IPS-11a (cell line): ENCODE measurements around the gene MSH3.
A peak's percentile ranks its signal among the peaks of the same experiment; 100 is the strongest.
"Not testable (repeated sequence)": the region's sequence is repeated elsewhere in the genome, so short reads cannot be mapped to it uniquely, and the experiment has no call there.

ENCODE experiments used
- H3K4me3 ChIP-seq: one replicate; pipeline ENCODE4 v1.5.1; 2013; ENCODE audit warnings: low read depth, low read length, control low read depth

MSH3 gene

DNA sequence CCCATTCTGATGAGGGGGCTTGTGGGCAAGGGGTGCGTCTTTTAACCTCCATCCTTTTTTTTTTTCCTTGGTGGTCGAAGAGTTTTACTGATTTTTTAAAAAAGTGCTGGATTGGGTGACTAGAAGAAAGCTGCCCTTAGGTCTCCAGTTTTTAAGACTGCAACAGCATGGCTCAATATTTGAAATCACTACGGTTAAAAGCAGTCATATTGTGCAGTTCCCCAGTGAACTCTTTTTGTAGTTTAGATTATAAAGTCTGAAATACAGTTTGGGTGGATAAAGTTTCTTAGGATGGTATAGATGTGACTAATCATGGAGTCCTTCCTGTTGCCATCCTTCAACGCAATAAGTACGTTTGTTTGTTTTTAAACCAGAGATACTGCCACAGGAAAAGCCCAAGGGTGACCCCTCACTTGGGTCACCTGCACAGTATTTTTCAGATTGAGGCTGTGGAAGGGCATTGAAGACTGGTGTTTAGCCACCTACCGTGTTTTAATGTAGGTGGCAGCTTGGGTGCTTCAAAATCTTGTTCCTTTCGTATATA is 851 bp downstream of the MSH3 start:
- peak overlapping the region; percentile 87 for H3K4me3 ChIP-seq

DNA sequence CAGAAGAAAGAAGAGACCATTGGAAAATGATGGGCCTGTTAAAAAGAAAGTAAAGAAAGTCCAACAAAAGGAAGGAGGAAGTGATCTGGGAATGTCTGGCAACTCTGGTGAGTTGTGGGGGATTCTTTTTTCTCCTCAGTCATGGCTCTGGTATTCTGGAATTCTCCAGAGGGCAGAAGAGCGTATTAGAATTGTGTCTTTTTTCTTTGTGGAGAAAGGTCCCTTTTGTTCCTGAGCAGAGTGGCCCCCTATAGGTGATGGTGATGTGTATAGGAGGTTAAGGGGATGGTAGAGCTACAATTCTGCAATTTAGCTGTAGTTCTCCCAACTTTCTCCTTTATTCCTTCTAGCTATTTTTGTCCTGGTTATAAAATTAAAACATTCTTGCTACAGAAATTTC is 2.0 kb downstream of the MSH3 start:
- H3K4me3 ChIP-seq: no peak overlapping the region

DNA sequence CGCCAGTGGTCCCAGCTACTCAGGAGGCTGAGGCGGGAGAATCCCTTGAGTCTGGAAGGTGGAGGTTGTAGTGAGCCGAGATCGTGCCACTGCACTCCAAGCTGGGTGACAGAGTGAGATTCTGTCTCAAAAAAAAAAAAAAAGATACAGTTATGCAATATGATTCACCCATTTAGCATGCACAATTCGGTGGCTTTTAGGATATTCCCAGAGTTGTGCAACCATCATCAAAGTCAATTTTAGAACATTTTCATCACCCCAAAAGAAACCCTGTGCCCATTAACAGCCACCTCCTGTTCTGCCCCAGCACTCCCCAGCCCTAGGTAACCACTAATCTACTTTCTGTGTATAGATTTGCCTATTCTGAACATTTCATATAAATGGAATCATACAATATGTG is 4.7 kb downstream of the MSH3 start:
- no peak overlapping the region for H3K4me3 ChIP-seq

DNA sequence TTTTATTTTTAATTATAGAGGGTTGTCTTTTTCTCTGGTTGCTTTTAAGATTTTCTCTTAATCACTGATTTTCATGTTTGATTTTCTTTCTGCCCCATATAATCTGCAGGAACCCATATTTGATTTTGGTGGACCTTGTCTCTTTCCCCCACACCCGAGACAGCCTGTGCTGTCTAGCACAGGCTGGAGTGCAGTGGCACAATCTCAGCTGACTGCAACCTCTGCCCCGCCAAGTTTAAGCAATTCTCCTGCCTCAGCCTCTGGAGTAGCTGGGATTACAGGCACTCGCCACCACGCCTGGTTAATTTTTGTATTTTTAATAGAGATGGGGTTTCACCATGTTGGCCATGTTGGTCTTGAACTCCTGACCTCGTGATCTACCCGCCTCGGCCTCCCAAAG is 6.2 kb downstream of the MSH3 start:
- H3K4me3 ChIP-seq: not testable (repeated sequence)

DNA sequence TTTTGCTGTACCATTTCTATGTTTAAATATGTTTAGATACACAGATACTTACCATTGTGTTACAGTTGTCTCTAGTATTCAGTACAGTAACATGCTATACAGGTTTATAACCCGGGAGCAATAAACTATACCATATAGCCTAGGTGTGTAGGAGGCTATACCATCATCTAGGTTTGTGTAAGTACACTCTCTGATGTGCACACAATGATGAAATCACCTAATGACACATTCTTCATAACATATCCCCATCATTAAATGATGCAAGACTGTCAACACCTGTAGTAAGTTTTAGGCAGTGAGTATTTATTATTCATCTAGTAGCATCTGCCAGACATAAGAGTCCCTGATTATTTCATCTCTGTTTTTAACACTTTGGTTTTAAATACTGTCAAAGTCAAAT is 7.7 kb downstream of the MSH3 start:
- no peak overlapping the region for H3K4me3 ChIP-seq

DNA sequence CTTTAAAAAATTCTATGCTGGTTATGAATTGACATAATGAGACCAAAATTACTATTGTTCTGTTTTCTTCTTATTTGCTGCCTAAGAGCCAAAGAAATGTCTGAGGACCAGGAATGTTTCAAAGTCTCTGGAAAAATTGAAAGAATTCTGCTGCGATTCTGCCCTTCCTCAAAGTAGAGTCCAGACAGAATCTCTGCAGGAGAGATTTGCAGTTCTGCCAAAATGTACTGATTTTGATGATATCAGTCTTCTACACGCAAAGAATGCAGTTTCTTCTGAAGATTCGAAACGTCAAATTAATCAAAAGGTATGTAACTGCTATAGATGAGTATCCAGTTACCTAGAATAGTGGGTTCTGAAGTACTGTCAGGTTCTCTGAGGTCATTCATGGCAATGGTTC is 10.6 kb downstream of the MSH3 start:
- H3K4me3 ChIP-seq: no peak overlapping the region

DNA sequence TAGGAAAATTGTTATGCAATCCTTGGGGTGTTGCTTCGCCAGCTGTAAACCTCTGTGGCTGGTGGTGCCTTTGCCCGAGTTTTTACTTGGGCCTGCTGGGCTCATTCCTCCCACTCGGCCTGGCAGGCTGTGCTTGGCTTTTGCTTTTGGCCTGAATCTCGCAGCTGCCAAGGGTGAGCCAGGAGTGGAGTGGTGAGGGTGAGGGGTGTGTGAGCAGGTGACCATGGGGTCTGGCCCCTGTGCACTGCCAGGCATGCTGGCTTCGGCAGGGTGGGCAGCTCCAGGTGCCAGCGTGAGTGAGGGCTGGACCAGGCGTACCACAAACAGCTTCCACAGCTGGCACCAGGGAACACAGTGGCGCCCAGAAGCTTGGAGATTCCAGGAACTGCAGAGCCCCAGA is 12.9 kb downstream of the MSH3 start:
- H3K4me3 ChIP-seq: no peak overlapping the region

DNA sequence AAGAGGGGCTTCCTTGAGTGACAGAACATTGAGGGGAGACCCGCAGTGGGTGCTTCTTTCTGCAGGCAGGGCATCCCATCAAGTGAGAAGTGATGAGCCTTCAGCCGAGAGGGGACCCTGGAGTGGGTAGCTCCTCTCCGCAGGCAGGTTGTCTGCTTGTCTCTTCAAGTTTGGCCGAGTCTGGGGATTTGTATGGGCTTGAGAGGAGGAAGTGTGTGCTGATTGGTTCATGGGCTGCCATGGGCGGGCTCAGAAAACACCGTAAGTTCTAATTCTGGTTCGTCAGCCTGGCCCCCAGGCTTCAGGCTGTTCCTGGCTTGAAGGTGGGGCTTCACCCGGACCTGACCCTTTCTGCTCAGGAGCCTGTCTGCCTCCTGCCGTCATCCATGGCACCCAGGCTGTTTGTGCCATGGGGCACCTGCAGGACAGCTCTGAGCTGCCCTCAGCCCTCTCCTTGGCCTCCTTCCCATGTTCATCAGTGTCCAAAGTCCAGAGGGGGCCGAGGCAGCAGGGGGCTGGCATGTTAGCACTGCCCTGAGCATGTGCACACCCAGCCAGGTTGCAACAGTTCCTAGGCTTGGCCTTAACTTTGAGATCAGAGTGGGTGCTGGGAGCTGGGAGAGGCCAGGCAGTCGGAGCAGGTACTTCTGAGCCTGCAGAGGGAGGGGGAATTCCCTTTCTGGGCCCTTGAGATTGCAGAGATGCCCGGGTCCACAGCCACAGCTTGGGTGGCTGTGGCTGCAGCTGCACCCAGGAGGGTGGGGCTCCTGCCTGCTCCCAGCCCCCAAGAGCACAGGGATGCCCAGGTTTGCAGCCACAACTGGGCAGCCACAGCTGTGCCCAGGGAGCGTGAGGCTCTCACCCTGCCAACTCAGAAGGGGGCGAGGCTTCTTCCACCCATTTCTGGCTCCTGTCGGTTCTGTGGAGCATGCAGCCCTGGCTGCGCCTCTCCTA is 13.8 kb downstream of the MSH3 start:
- H3K4me3 ChIP-seq: no peak overlapping the region

DNA sequence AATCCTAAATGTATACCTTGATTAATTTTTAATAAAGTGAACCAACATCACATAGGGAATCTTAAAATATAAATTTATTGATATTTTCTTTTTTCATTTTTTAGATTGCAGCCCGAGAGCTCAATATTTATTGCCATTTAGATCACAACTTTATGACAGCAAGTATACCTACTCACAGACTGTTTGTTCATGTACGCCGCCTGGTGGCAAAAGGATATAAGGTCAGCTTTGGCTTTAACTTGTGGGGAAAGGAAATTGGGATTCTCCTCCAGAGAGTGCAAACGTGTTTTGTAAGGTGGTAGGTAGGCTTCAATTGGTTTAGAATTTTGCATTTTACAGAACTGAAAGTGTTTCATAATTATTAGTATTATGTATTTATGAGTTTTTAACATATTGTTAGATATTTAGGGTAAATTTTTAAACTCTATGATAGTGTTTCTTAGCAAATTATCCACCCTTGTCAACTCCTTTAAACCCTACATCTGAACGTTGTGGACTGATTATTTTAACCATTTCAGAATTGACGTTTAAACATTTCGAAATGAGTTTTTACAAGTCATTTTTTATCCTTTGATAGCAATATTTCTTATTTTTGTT is 17.8 kb downstream of the MSH3 start:
- no peak overlapping the region for H3K4me3 ChIP-seq

DNA sequence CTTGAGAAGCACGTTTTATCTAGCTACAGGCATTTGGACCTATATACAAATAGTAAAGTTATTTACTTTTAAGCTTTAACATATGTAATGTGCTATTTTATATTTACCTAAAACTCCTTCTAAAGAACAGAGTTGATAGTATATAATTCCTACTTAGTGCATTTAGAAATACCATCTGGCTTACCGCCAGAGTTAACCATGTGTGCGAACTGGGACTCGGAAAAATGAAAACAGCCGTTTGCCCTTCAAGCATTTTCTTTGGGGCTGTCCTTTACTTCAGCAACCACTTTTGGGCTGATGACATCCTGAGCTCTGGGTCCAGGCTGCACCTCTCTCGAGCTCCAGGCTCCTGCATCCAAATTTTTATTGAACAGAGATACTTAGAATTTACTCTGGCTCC is 22.3 kb downstream of the MSH3 start:
- H3K4me3 ChIP-seq: no peak overlapping the region

DNA sequence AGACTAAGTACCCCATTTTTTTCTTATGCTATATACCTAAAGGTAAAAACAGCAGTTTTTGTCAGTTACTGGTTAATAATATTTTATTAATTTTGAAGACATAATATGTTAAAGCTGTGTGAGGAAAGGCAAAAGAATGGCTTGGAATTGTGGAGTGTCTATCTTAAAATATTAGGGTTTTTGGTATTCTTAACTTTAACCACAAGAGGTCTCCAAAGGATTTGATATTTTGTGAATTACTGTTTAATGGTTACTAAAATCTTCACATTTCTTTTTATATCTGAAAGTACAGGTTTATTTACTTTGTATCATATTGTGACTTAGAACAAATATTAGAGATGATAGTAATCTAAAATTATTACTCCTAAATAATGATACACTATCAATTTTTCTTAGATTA is 32.3 kb downstream of the MSH3 start:
- H3K4me3 ChIP-seq: no peak overlapping the region

DNA sequence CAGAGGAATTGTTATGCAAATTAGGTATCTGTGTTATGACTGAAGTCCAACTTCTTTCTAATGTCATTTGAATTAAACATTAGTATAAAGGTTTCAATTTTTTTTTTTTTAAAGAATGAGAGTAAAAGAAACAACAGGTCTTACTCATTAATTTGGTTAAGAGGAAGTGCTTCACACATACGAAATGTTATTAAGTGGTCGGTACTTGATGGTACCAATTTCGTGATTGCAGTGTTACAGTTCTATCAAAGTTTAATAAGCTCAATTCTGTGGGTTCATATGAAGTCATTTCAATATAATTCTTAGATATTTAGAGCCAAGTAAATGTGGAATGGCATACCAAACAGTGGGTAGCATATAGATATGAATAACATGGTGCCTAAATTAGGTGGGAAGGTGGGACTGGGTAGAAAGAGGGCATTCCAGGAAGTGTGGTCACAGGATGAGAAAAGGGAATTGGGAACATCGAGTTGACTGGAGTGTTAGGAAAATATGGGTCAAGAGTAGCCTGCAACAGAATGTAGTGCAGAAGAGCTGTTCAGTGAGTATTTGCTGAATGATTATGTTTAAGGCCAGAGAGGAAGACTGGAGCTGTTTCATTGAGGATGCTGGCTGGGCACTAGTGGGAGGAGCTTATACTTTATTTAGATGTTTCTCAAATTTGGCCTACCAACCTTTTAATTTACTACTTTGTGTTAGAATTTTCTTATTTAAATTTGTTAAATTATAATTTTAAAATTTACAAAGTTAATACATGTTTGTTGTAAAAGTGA is 34.4 kb downstream of the MSH3 start:
- H3K4me3 ChIP-seq: no peak overlapping the region

DNA sequence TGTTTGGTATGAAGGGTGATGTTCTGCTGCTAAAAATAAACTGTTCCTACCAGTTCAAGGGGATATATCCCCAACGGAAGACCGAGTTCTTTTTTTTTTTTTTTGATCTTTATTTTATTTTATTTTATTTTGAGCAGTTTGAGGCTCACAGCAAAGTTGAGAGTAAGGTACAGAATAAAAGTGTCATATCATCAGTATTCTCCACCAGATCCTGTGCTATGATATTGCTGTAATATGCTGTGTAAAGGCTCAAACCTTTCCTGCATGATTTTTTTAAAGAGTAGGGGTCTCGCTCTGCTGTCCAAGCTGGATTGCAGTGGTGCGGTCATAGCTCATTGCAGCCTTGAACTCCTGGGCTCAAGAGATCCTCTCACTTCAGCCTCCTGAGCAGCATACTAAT is 35.2 kb downstream of the MSH3 start:
- H3K4me3 ChIP-seq: no peak overlapping the region

DNA sequence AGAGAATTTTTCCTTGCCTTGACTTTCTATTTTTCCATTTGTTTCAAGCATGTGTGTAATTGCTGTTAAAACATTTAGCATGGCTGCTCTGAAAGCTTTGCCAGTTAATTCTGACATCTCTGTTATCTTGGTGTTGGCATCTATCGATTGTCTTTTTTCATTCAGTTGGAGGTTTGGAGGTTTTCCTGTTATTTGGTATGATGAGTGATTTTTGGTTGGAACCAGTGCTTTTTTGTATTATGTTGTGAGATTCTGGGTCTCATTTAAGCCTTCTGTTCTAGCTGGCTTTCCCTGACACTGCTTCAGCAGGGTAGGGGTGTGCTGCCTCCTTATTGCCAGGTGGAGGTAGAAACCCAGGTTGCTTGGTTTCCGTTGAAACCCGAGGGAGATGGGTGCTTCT is 41.2 kb downstream of the MSH3 start:
- no peak overlapping the region for H3K4me3 ChIP-seq

DNA sequence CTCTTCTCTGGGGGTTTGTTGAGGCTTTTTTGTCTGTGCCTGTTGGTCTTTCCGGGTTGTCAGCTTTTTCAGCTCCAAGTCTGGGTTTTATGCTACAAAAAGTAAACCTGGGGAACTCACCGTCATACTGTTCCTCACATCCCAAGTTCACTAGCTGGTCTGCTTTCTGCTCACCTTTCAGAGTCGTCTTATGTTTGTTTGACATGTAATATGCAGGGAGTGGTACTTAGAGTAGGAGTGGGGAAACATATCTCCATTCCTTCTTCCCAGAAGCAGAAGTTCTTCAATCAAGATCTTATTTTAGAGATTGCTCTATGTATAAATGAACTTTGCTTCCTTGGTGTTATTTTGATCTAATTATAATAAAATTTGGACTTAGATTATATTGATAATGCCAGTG is 42.0 kb downstream of the MSH3 start:
- no peak overlapping the region for H3K4me3 ChIP-seq

DNA sequence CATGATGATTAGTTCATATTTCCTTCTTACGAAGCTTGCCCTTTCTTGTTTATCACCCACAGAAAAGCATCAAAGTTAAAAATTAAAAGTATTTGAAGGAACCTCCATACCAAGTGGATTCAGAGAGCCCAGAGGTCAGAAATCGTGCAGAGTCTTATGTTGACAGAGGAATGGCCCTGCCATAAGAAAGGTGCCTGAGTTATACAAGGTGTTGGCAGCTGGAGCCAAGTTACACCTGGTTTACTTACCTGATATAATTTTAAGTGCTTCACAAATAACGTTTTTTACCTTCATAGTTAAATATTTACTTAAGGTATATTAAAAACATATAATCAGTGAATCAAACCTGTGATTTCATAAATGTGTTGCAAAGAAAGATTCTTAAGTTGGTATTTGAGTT is 42.6 kb downstream of the MSH3 start:
- no peak overlapping the region for H3K4me3 ChIP-seq

DNA sequence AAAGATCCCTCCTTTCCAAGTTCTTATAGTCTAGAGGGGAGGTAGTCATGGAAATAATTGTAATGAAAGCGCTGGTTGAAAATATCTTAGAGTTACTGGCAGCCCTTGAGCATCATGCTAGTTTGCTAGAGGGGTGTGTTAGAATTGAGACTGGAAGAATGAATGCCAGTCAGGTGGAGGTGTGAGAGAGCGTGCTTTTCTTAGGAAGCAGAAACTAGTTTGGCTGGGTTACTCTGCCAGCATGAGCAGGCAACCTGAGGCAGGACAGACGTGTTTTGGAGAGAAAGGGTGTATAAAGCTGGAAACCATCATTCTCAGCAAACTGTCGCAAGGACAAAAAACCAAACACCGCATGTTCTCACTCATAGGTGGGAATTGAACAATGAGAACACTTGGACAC is 43.9 kb downstream of the MSH3 start:
- no peak overlapping the region for H3K4me3 ChIP-seq

DNA sequence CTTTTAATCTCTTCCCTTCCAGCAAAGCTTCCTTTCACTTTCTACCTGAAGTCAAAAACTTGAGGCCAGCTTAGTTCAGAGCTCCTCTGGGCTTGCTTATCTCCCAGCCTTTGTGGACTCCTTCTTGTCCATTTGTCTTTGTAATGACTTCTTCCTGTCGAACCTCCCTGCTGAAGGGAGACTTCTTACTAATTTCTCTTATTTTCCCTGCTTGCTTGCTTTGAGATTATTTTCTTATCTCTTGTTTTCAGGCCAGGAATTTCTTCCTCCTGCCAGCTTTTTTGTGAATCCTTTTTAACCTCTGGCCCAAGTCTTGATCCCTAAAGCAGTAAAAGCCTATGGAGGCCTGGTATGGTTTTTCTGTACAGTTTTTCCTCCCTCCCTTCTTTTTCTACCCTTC is 47.1 kb downstream of the MSH3 start:
- no peak overlapping the region for H3K4me3 ChIP-seq

DNA sequence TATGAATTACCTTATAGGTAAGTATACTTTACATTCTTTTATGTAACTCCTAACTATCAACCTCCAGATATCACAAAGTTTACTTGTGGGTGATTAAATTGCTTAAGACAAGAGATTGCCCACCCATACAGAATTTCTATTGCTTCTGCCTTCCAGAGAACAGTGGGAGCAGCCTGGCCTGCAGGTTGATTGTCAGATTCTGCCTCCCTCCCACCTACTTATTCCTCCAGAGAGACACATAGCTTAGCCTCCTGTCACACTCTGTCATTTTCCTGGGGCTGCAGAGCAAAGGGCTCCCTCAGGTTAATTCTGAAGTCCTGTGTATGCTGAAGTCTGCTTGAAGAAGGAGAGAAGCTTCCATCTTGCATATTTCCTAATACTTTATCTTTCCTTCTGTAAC is 48.8 kb downstream of the MSH3 start:
- H3K4me3 ChIP-seq: no peak overlapping the region

DNA sequence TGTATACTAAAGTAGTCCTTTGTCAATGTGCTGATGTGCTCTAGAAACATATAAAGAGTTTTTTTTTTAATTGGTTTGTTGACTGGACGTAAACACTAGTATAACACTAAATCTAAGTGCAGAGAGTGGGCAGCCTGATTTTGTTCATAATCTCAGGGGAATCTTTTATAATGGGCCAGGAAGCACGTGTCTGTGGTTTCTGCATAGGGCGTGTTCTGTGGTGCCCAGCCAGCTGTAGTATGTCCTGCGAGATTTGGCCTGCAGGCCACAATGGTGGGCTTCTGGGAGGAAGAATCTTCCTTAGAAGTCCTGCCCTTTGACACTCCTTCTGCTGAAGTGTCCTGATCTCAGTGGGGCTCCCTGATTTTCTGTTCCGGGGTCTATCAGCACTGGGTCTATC is 49.3 kb downstream of the MSH3 start:
- H3K4me3 ChIP-seq: no peak overlapping the region

DNA sequence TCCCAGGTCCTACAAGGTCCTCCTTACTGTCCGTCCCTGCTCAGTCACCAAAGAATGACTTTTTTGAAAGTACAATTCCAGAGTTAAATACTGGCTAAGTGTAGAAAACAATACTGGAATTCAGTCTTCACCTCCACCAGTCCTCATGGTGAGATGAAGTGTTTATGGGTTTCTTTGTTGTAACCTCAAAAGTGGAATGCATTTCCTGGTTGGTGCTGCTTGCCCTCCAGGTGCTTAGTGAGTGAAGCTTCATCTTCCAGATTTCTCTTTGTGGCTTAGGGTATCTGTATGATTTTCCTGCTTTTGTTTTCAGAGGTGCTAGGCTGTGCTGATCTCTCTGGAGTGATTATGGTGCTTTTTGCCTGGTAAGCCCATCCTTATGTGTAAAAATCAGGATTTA is 49.8 kb downstream of the MSH3 start:
- H3K4me3 ChIP-seq: no peak overlapping the region
